Stimulated activated memory B cell treated with anti-CD40 and anti-IgM and Interleukin-4, amounts not matched to agents 10 μg/mL and 1 μg/mL and 100 μg/mL, for 72 hours (primary cell): ENCODE results near the gene LCA5L.

Experiments
- ATAC-seq: fragments of 150-1000 bp; cut with Tn5 transposase; 2 replicates; pipeline ENCODE4 v1.10.0; 2021
- H3K27ac Mint-ChIP-seq: one replicate; pipeline ENCODE4 v1.8.0; 2022; ENCODE audit warnings: mild to moderate bottlenecking, mixed read lengths
- H3K27me3 Mint-ChIP-seq: one replicate; pipeline ENCODE4 v1.8.0; 2022; ENCODE audit warnings: mixed read lengths
- H3K36me3 Mint-ChIP-seq: one replicate; pipeline ENCODE4 v1.8.0; 2022; ENCODE audit warnings: mixed read lengths
- H3K4me1 Mint-ChIP-seq: one replicate; pipeline ENCODE4 v1.8.0; 2022; ENCODE audit warnings: mixed read lengths
- H3K4me3 Mint-ChIP-seq: one replicate; pipeline ENCODE4 v1.8.0; 2022; ENCODE audit warnings: mild to moderate bottlenecking, moderate library complexity, mixed read lengths
- H3K9me3 Mint-ChIP-seq: one replicate; pipeline ENCODE4 v1.8.0; 2022; ENCODE audit warnings: mixed read lengths

LCA5L gene

DNA sequence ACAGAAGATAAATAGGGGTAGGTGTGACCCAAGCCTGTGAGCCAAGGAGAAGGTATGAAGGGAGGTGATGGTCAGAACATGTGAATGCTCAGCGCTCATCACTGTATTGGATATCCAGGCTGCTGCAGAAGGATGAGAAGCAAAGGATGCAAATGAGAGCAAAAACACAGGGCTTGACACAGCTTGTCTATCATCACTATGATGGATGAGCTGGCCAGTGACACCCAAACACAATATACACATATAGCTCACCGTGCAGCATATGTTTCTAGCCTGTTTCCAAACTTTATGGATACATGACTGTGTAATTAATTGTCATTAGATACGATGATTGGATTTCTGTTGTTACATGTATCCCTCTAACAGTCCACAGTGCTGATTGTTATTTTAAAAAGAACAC lies 82.8 kb downstream of the LCA5L start:
- no peaks in the 10 kb centered on the region for H3K36me3 Mint-ChIP-seq
- H3K9me3 Mint-ChIP-seq: no peaks in the 10 kb centered on the region
- H3K27me3 Mint-ChIP-seq: peaks cover 38% of the 10 kb centered on the region
- H3K4me3 Mint-ChIP-seq: no peak overlapping the region
- H3K27ac Mint-ChIP-seq: no peak overlapping the region
- ATAC-seq: no peak
- H3K4me1 Mint-ChIP-seq: no peaks in the 10 kb centered on the region

DNA sequence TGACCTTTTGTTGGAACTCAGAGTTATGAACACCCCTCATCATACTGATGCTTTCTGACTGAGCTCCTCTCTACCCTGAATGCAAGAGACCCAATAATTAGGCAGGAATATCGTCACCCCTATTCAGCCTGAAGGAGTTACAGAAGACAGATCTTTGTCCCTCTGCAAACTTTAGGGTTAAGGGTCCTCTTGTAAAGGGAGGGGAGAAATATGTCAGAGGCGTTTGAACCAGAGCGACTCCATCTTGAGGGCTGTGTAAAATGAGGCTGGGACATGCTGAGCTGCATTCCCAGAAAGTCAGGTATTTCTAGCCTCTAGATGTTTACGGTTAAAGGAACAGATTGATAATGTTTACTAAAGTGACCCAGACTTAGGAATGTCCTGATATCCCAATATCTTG lies 86.2 kb downstream of the LCA5L start:
- Mint-ChIP-seq H3K9me3 (no peaks in the 10 kb centered on the region), H3K4me3 (no peak overlapping the region), H3K27ac (no peak overlapping the region), H3K36me3 (no peaks in the 10 kb centered on the region), H3K27me3 (peaks cover 47% of the 10 kb centered on the region), H3K4me1 (no peaks in the 10 kb centered on the region)
- no peak for ATAC-seq
